SK-N-SH treated with all-trans-retinoic acid at 6 μM for 48 hours (cell line): ENCODE data around the gene PRR4.

Experiments
- ATAC-seq: fragments of 200-7000 bp; cut with Tn5 transposase; 3 replicates; pipeline ENCODE4 v1.9.1; 2020; ENCODE audit warnings: mild to moderate bottlenecking, moderate library complexity
- ARNTL ChIP-seq: fragments of 450-650 bp; formaldehyde crosslinking; IDR thresholded peaks from 2 replicates; pipeline ENCODE4 v1.5.0; 2020; ENCODE audit warnings: low read depth, mild to moderate bottlenecking, moderate library complexity, borderline replicate concordance
- BACH2 ChIP-seq: fragments of 250-450 bp; sonication (Bioruptor Pico); IDR thresholded peaks from 2 replicates; pipeline ENCODE4 v1.9.0; 2021; ENCODE audit warnings: mild to moderate bottlenecking, borderline replicate concordance
- CSDC2 ChIP-seq: fragments of 250-450 bp; sonication (Bioruptor Pico); IDR thresholded peaks from 2 replicates; pipeline ENCODE4 v1.5.0; 2020; ENCODE audit warnings: mild to moderate bottlenecking, moderate library complexity
- ESRRG ChIP-seq: fragments of 250-450 bp; sonication (Bioruptor Pico); IDR thresholded peaks from 2 replicates; pipeline ENCODE4 v1.6.1; 2021; ENCODE audit warnings: mild to moderate bottlenecking
- GLIS3 ChIP-seq: fragments of 250-450 bp; sonication (Bioruptor Pico); IDR thresholded peaks from 2 replicates; pipeline ENCODE4 v1.5.0; 2020; ENCODE audit warnings: mild to moderate bottlenecking, moderate library complexity
- ISL1 ChIP-seq: fragments of 250-450 bp; sonication (Bioruptor Pico); IDR thresholded peaks from 2 replicates; pipeline ENCODE4 v2.1.2; 2022; ENCODE audit warnings: mild to moderate bottlenecking, moderate library complexity
- OSR1 ChIP-seq: fragments of 250-450 bp; sonication (Bioruptor Pico); IDR thresholded peaks from 2 replicates; pipeline ENCODE4 v1.8.0; 2022; ENCODE audit warnings: moderate library complexity, mild to moderate bottlenecking, inconsistent platforms
- PPARA ChIP-seq: fragments of 250-450 bp; sonication (Bioruptor Pico); IDR thresholded peaks from 2 replicates; pipeline ENCODE4 v1.5.0; 2020; ENCODE audit warnings: mild to moderate bottlenecking, borderline replicate concordance
- RARB ChIP-seq: fragments of 250-450 bp; sonication (Bioruptor Pico); IDR thresholded peaks from 2 replicates; pipeline ENCODE4 v1.8.0; 2021; ENCODE audit warnings: mild to moderate bottlenecking, moderate library complexity
- SNAI2 ChIP-seq: fragments of 250-450 bp; sonication (Bioruptor Pico); IDR thresholded peaks from 2 replicates; pipeline ENCODE4 v1.5.0; 2020; ENCODE audit warnings: mild to moderate bottlenecking, moderate library complexity
- TCF4 ChIP-seq: fragments of 250-450 bp; sonication (Bioruptor Pico); IDR thresholded peaks from 2 replicates; pipeline ENCODE4 v1.8.0; 2021; ENCODE audit warnings: mild to moderate bottlenecking, moderate library complexity, borderline replicate concordance
- TOX ChIP-seq: fragments of 250-450 bp; sonication (Bioruptor Pico); IDR thresholded peaks from 2 replicates; pipeline ENCODE4 v1.8.0; 2021; ENCODE audit warnings: mild to moderate bottlenecking, moderate library complexity, borderline replicate concordance
- ZC3H10 ChIP-seq: fragments of 250-450 bp; sonication (Bioruptor Pico); IDR thresholded peaks from 2 replicates; pipeline ENCODE4 v1.5.1; 2021; ENCODE audit warnings: mild to moderate bottlenecking, moderate library complexity
- ZFP3 ChIP-seq: fragments of 250-450 bp; sonication (Bioruptor Pico); IDR thresholded peaks from 2 replicates; pipeline ENCODE4 v1.5.0; 2020; ENCODE audit warnings: mild to moderate bottlenecking, moderate library complexity
- ZFP30 ChIP-seq: fragments of 450-650 bp; formaldehyde crosslinking; IDR thresholded peaks from 2 replicates; pipeline ENCODE4 v1.5.0; 2022; ENCODE audit warnings: mild to moderate bottlenecking, moderate library complexity
- ZNF565 ChIP-seq: fragments of 450-650 bp; formaldehyde crosslinking; conservative IDR thresholded peaks from 2 replicates; pipeline ENCODE4 v1.5.0; 2020; ENCODE audit warnings: low read depth, mild to moderate bottlenecking, moderate library complexity
- ZNF70 ChIP-seq: fragments of 450-650 bp; formaldehyde crosslinking; IDR thresholded peaks from 2 replicates; pipeline ENCODE4 v1.5.0; 2020; ENCODE audit warnings: mild to moderate bottlenecking, moderate library complexity
- ZNF8 ChIP-seq: fragments of 450-650 bp; formaldehyde crosslinking; IDR thresholded peaks from 2 replicates; pipeline ENCODE4 v1.5.0; 2020; ENCODE audit warnings: mild to moderate bottlenecking, moderate library complexity
- TF ChIP-seq, protein P1 (sequence below): fragments of 250-450 bp; sonication (Bioruptor Pico); IDR thresholded peaks from 2 replicates; pipeline ENCODE4 v1.8.0; 2021; ENCODE audit warnings: low read depth, mild to moderate bottlenecking, moderate library complexity, borderline replicate concordance
- TF ChIP-seq, protein P2 (sequence below): fragments of 250-450 bp; sonication (Bioruptor Pico); IDR thresholded peaks from 2 replicates; pipeline ENCODE4 v1.5.1; 2020; ENCODE audit warnings: low read depth, mild to moderate bottlenecking, moderate library complexity
- TF ChIP-seq, protein P3 (sequence below): fragments of 250-450 bp; sonication (Bioruptor Pico); IDR thresholded peaks from 2 replicates; pipeline ENCODE4 v1.8.0; 2020; ENCODE audit warnings: mild to moderate bottlenecking, moderate library complexity, borderline replicate concordance
- TF ChIP-seq, protein P4 (sequence below): fragments of 250-450 bp; sonication (Bioruptor Pico); IDR thresholded peaks from 2 replicates; pipeline ENCODE4 v1.5.0; 2020; ENCODE audit warnings: mild to moderate bottlenecking, moderate library complexity
- TF ChIP-seq, protein P5 (sequence below): fragments of 250-450 bp; sonication (Bioruptor Pico); IDR thresholded peaks from 2 replicates; pipeline ENCODE4 v1.5.1; 2021; ENCODE audit warnings: mild to moderate bottlenecking, moderate library complexity

PRR4 gene

DNA sequence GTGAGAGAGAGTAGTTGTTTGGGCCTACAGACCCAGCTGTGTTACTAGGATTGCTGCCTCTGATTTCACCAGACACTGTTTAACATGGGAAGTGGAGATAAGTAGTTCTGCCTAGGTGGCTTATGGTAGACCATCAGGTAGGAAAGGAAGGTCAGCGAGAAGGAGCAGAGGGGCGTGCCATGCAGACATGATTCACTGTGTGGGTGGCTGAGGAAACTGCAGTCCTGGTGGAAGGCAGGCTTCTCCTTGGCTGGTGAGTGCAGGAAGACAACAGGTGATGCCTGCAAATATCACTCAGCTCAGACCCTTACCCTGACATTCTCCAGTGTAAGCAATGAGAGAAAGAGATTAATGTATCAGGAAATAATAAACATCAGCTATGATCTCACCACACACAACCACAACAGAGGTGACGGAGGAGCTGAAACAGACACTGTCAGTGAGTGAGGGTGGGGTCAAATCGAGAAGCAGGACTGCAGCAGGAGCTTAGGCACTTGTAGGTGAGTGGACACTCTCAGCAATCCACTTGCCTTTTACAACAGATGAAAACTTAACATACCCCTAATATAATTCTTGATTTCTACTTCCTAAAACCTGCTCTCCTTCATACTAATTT, 2.1 kb upstream of the PRR4 start:
- TF ChIP-seq ARNTL (CRISPR knock-in tag) (no peak), ESRRG (CRISPR knock-in tag) (no peak), ZNF565 (CRISPR knock-in tag) (no peak), ZFP30 (CRISPR knock-in tag) (no peak), CSDC2 (CRISPR knock-in tag) (no peak), ZNF70 (CRISPR knock-in tag) (no peak), RARB (CRISPR knock-in tag) (no peak), PPARA (CRISPR knock-in tag) (no peak), BACH2 (no peak), ZFP3 (CRISPR knock-in tag) (no peak), TOX (CRISPR knock-in tag) (no peak), TCF4 (no peak), ZNF8 (CRISPR knock-in tag) (no peak), ISL1 (CRISPR knock-in tag) (no peak), SNAI2 (CRISPR knock-in tag) (no peak), ZC3H10 (CRISPR knock-in tag) (no peak), OSR1 (CRISPR knock-in tag) (no peak)
- TF ChIP-seq, protein P1, sequence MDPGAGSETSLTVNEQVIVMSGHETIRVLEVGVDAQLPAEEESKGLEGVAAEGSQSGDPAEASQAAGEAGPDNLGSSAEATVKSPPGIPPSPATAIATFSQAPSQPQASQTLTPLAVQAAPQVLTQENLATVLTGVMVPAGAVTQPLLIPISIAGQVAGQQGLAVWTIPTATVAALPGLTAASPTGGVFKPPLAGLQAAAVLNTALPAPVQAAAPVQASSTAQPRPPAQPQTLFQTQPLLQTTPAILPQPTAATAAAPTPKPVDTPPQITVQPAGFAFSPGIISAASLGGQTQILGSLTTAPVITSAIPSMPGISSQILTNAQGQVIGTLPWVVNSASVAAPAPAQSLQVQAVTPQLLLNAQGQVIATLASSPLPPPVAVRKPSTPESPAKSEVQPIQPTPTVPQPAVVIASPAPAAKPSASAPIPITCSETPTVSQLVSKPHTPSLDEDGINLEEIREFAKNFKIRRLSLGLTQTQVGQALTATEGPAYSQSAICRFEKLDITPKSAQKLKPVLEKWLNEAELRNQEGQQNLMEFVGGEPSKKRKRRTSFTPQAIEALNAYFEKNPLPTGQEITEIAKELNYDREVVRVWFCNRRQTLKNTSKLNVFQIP (CRISPR knock-in tag), result no peak
- TF ChIP-seq, protein P2, sequence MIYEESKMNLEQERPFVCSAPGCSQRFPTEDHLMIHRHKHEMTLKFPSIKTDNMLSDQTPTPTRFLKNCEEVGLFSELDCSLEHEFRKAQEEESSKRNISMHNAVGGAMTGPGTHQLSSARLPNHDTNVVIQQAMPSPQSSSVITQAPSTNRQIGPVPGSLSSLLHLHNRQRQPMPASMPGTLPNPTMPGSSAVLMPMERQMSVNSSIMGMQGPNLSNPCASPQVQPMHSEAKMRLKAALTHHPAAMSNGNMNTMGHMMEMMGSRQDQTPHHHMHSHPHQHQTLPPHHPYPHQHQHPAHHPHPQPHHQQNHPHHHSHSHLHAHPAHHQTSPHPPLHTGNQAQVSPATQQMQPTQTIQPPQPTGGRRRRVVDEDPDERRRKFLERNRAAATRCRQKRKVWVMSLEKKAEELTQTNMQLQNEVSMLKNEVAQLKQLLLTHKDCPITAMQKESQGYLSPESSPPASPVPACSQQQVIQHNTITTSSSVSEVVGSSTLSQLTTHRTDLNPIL (CRISPR knock-in tag), result no peak
- TF ChIP-seq, protein P3, sequence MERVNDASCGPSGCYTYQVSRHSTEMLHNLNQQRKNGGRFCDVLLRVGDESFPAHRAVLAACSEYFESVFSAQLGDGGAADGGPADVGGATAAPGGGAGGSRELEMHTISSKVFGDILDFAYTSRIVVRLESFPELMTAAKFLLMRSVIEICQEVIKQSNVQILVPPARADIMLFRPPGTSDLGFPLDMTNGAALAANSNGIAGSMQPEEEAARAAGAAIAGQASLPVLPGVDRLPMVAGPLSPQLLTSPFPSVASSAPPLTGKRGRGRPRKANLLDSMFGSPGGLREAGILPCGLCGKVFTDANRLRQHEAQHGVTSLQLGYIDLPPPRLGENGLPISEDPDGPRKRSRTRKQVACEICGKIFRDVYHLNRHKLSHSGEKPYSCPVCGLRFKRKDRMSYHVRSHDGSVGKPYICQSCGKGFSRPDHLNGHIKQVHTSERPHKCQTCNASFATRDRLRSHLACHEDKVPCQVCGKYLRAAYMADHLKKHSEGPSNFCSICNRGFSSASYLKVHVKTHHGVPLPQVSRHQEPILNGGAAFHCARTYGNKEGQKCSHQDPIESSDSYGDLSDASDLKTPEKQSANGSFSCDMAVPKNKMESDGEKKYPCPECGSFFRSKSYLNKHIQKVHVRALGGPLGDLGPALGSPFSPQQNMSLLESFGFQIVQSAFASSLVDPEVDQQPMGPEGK (CRISPR knock-in tag), result no peak
- TF ChIP-seq, all 23 proteins: peak for 0
- ATAC-seq, result no peak

DNA sequence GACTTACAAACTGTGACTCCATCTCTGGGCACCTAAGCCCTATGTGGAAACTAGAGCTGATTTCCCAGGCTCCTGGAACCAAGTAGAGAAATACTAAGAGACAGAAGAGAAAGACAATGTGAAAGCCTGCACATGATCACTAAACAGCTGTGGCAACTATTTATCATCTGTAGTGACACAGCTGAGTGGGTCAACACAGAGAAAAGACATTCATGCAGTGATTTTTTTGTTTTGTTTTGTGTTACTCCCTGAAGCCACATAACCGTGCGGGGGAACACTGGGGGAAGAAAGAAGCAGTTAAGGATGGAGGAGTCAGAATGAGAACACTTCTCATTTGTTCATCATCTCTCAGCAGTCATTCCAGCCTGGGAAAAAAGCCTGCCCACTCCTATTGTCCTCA, 1.5 kb downstream of the PRR4 start:
- no peak for ATAC-seq
- TF ChIP-seq TOX (CRISPR knock-in tag), result no peak
- TF ChIP-seq GLIS3 (CRISPR knock-in tag), result no peak
- TF ChIP-seq ZFP3 (CRISPR knock-in tag), result no peak
- no peak for TF ChIP-seq CSDC2 (CRISPR knock-in tag)
- no peak for TF ChIP-seq ZNF565 (CRISPR knock-in tag)

DNA sequence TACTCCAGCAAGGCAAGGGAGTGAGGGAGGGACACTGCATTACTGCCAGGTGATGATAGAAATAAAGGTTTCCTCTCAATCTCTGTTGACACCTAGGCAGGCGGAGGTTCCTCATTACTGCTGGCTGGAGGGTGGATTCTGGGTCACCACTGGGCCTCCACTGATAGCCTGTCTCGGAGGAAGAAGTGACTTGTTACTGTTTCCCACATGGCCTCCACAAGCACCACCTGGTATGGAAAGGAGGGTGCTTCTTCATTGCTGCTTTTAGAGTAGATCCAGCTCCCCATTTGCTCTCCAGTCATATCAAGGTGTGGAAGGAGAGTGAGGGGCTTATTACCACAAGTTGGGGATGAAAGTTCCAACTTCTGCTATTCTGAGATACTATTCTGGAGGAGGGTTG, 6.4 kb downstream of the PRR4 start:
- ATAC-seq, result no peak
- no peak for TF ChIP-seq PPARA (CRISPR knock-in tag)
- TF ChIP-seq, protein P2 (CRISPR knock-in tag), result no peak
- TF ChIP-seq, protein P4, sequence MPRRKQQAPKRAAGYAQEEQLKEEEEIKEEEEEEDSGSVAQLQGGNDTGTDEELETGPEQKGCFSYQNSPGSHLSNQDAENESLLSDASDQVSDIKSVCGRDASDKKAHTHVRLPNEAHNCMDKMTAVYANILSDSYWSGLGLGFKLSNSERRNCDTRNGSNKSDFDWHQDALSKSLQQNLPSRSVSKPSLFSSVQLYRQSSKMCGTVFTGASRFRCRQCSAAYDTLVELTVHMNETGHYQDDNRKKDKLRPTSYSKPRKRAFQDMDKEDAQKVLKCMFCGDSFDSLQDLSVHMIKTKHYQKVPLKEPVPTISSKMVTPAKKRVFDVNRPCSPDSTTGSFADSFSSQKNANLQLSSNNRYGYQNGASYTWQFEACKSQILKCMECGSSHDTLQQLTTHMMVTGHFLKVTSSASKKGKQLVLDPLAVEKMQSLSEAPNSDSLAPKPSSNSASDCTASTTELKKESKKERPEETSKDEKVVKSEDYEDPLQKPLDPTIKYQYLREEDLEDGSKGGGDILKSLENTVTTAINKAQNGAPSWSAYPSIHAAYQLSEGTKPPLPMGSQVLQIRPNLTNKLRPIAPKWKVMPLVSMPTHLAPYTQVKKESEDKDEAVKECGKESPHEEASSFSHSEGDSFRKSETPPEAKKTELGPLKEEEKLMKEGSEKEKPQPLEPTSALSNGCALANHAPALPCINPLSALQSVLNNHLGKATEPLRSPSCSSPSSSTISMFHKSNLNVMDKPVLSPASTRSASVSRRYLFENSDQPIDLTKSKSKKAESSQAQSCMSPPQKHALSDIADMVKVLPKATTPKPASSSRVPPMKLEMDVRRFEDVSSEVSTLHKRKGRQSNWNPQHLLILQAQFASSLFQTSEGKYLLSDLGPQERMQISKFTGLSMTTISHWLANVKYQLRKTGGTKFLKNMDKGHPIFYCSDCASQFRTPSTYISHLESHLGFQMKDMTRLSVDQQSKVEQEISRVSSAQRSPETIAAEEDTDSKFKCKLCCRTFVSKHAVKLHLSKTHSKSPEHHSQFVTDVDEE (CRISPR knock-in tag), result no peak
- TF ChIP-seq ZFP3 (CRISPR knock-in tag), result no peak
- TF ChIP-seq ZNF565 (CRISPR knock-in tag), result no peak
- no peak for TF ChIP-seq ZNF70 (CRISPR knock-in tag)
- TF ChIP-seq SNAI2 (CRISPR knock-in tag), result no peak
- no peak for TF ChIP-seq OSR1 (CRISPR knock-in tag)
- TF ChIP-seq, protein P3 (CRISPR knock-in tag), result no peak
- TF ChIP-seq, protein P1 (CRISPR knock-in tag), result no peak
- no peak for TF ChIP-seq TOX (CRISPR knock-in tag)
- TF ChIP-seq, protein P5, sequence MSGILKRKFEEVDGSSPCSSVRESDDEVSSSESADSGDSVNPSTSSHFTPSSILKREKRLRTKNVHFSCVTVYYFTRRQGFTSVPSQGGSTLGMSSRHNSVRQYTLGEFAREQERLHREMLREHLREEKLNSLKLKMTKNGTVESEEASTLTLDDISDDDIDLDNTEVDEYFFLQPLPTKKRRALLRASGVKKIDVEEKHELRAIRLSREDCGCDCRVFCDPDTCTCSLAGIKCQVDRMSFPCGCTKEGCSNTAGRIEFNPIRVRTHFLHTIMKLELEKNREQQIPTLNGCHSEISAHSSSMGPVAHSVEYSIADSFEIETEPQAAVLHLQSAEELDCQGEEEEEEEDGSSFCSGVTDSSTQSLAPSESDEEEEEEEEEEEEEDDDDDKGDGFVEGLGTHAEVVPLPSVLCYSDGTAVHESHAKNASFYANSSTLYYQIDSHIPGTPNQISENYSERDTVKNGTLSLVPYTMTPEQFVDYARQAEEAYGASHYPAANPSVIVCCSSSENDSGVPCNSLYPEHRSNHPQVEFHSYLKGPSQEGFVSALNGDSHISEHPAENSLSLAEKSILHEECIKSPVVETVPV (CRISPR knock-in tag), result no peak
- TF ChIP-seq CSDC2 (CRISPR knock-in tag), result no peak
- TF ChIP-seq ZC3H10 (CRISPR knock-in tag), result no peak
